ENCODE data around the gene TRPM3. TPM values are rescaled to one million over a fixed set of nuclear protein-coding genes. Genes with fewer than 3 reads are reported as not detected.
"Not testable (repeated sequence)": the region's sequence is repeated elsewhere in the genome, so short reads cannot be mapped to it uniquely, and the experiment has no call there.

TRPM3 gene
- total and polyA plus RNA-seq, 4 donors: 0.07 to 0.89 (median 0.67) TPM

DNA sequence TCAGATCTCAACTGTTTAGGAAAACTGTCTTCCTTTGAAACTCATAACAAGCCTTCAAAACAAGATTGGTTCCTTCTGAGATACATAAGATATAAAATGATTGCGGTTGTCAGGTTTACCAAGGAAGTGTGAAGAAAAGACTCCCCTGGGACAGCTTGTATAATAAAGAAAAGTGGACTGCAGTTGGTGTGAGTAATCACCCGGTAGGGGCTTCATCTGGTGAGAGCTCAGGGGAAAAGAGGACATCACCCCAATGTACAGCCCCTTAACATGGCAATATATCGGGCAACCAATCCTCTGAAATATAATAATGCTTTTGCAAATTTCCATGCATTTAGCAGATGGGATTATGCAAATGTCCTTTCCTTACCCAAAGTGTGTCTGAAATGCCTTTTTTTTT lies 490.4 kb downstream of the TRPM3 start (continued):
- TF ChIP-seq, protein P1, sequence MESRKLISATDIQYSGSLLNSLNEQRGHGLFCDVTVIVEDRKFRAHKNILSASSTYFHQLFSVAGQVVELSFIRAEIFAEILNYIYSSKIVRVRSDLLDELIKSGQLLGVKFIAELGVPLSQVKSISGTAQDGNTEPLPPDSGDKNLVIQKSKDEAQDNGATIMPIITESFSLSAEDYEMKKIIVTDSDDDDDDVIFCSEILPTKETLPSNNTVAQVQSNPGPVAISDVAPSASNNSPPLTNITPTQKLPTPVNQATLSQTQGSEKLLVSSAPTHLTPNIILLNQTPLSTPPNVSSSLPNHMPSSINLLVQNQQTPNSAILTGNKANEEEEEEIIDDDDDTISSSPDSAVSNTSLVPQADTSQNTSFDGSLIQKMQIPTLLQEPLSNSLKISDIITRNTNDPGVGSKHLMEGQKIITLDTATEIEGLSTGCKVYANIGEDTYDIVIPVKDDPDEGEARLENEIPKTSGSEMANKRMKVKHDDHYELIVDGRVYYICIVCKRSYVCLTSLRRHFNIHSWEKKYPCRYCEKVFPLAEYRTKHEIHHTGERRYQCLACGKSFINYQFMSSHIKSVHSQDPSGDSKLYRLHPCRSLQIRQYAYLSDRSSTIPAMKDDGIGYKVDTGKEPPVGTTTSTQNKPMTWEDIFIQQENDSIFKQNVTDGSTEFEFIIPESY (IDR thresholded peaks at IDR 0.05): no peak
- TF ChIP-seq SP1 (IDR thresholded peaks at IDR 0.05) (no peak), HNF4A (conservative IDR thresholded peaks at IDR 0.05) (no peak)

DNA sequence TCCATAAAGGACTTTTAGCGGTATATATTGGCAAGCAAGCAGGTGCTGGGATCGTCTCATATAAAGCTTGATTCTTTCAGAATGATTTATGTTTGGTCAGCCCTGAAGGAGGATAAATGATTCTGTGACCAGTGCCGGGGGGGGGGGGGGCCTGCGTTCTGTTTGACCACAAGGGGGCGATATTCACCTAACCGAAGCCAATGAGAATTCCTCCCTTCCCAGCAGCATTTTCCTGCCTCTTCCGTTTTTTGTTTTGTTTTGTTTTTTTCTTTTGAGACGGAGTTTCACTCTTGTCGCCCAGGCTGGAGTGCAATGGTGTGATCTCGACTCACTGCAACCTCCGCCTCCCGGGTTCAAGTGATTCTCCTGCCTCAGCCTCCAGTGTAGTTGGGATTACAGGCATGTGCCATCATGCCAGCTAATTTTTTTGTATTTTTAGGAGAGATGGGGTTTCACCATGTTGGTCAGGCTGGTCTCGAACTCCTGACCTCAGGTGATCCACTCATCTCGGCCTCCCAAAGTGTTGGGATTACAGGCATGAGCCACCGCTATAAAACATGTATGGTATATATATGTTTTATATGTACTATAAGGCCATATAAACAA lies 492.2 kb downstream of the TRPM3 start:
- H3K27ac ChIP-seq (ENCODE audit: low read depth in 1 of 2, low read length in 2 of 2); H3K36me3 ChIP-seq (ENCODE audit: control insufficient read depth in 4 of 4, insufficient read depth in 3 of 4, low read depth in 1 of 4, low read length in 3 of 4); H3K4me3 ChIP-seq (ENCODE audit: low read depth in 1 of 3, low read length in 3 of 3); H3K9me3 ChIP-seq (ENCODE audit: control insufficient read depth in 4 of 4, low read length in 3 of 4); H3K27me3 ChIP-seq (ENCODE audit: control insufficient read depth in 4 of 4, insufficient read depth in 4 of 4, low read length in 3 of 4); H3K9ac ChIP-seq (ENCODE audit: low read depth in 1 of 2, low read length in 2 of 2); H3K4me1 ChIP-seq (ENCODE audit: control insufficient read depth in 4 of 4, insufficient read depth in 4 of 4, low read length in 3 of 4); DNase-seq (ENCODE audit: low spot score): not testable (repeated sequence)
- 62% methylated on average over 15 of the region's 15 CpGs for WGBS

DNA sequence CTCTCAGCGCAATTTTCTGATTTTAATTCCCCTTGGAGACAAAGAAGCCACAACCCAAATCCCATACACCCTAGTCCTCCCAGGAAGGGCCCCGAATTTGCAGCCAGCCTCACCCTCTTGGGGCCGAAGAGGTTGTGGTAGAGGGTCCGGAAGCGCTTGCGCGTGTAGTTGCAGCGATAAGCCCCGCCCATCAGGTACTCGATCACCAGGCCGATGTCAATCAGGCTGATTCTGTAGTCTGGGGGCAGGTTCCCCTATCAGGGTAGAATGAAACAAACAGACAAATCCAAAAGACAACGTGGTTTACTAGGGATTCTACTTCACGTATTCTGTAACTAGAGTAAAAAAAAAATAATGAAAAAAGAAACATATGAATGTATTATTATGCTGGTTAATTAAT lies 496.3 kb downstream of the TRPM3 start:
- no peaks in the 10 kb centered on the region for H3K27me3 ChIP-seq (ENCODE audit: control insufficient read depth in 4 of 4, insufficient read depth in 4 of 4, low read length in 3 of 4)
- no peaks in the 10 kb centered on the region for H3K36me3 ChIP-seq (ENCODE audit: control insufficient read depth in 4 of 4, insufficient read depth in 3 of 4, low read depth in 1 of 4, low read length in 3 of 4)
- WGBS: 77% methylated on average over 13 of the region's 13 CpGs
- no peaks in the 10 kb centered on the region for H3K9me3 ChIP-seq (ENCODE audit: control insufficient read depth in 4 of 4, low read length in 3 of 4)
- H3K4me1 ChIP-seq (ENCODE audit: control insufficient read depth in 4 of 4, insufficient read depth in 4 of 4, low read length in 3 of 4): no peaks in the 10 kb centered on the region
- DNase-seq (ENCODE audit: low spot score): no peak
- no peak for TF ChIP-seq RXRA (IDR thresholded peaks at IDR 0.05)
- TF ChIP-seq, protein P2, sequence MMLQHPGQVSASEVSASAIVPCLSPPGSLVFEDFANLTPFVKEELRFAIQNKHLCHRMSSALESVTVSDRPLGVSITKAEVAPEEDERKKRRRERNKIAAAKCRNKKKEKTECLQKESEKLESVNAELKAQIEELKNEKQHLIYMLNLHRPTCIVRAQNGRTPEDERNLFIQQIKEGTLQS (IDR thresholded peaks at IDR 0.05): no peak
- no peak for TF ChIP-seq FOXA2 (IDR thresholded peaks at IDR 0.05)
- no peak for TF ChIP-seq NR2F2 (IDR thresholded peaks at IDR 0.05)
- no peak for TF ChIP-seq RAD21 (IDR thresholded peaks at IDR 0.05)
- TF ChIP-seq TAF1 (conservative IDR thresholded peaks at IDR 0.05): no peak
- TF ChIP-seq YY1 (IDR thresholded peaks at IDR 0.05): no peak
- no peak for TF ChIP-seq HNF4G (IDR thresholded peaks at IDR 0.05)
- no peak for TF ChIP-seq JUND (IDR thresholded peaks at IDR 0.05)
- TF ChIP-seq, protein P3, sequence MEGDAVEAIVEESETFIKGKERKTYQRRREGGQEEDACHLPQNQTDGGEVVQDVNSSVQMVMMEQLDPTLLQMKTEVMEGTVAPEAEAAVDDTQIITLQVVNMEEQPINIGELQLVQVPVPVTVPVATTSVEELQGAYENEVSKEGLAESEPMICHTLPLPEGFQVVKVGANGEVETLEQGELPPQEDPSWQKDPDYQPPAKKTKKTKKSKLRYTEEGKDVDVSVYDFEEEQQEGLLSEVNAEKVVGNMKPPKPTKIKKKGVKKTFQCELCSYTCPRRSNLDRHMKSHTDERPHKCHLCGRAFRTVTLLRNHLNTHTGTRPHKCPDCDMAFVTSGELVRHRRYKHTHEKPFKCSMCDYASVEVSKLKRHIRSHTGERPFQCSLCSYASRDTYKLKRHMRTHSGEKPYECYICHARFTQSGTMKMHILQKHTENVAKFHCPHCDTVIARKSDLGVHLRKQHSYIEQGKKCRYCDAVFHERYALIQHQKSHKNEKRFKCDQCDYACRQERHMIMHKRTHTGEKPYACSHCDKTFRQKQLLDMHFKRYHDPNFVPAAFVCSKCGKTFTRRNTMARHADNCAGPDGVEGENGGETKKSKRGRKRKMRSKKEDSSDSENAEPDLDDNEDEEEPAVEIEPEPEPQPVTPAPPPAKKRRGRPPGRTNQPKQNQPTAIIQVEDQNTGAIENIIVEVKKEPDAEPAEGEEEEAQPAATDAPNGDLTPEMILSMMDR (IDR thresholded peaks at IDR 0.05; ENCODE audit: low read depth, low read length, missing input control): no peak
- TF ChIP-seq EGR1 (IDR thresholded peaks at IDR 0.05; ENCODE audit: low read depth in 2 of 2): no peak
- TF ChIP-seq HNF4A (conservative IDR thresholded peaks at IDR 0.05): no peak
- no peak for TF ChIP-seq GABPA (IDR thresholded peaks at IDR 0.05 in 1 of 2, conservative IDR thresholded peaks at IDR 0.05 in 1 of 2)
- no peak overlapping the region for H3K9ac ChIP-seq (ENCODE audit: low read depth in 1 of 2, low read length in 2 of 2)
- no peak overlapping the region for H3K4me3 ChIP-seq (ENCODE audit: low read depth in 1 of 3, low read length in 3 of 3)
- no peak overlapping the region for H3K27ac ChIP-seq (ENCODE audit: low read depth in 1 of 2, low read length in 2 of 2)

All from liver (tissue), 9 donors.